GM18505 (cell line): Measurements from ENCODE around the gene C3orf22.
"Not testable (repeated sequence)": the region's sequence is repeated elsewhere in the genome, so short reads cannot be mapped to it uniquely, and the experiment has no call there.

Source experiments
- ATAC-seq: cut with Tn5 transposase; IDR thresholded peaks from one replicate; pipeline ENCODE4 v1.9.1; 2021; ENCODE audit not compliant: unreplicated experiment
- POLR2A ChIP-seq: IDR thresholded peaks from 4 replicates; pipeline ENCODE4 v1.6.1; 2011; ENCODE audit warnings: borderline replicate concordance; ENCODE audit not compliant: insufficient read depth, insufficient read length; ENCODE audit errors: extremely low read depth

C3orf22 gene

GRCh38 chr3:126542340-126543241, 16.1 kb downstream of the C3orf22 start:
- TF ChIP-seq POLR2A, result no peak
- no peak for ATAC-seq

GRCh38 chr3:126541628-126542339, 16.9 kb downstream of the C3orf22 start:
- no peak for TF ChIP-seq POLR2A

GRCh38 chr3:126540951-126541627, 17.6 kb downstream of the C3orf22 start:
- no peak for ATAC-seq
- TF ChIP-seq POLR2A, result no peak

More at GRCh38 chr3:126541628-126542339, 16.9 kb downstream of the C3orf22 start:
- ATAC-seq, result no peak

- TF ChIP-seq POLR2A, result no peak
- ATAC-seq, result no peak
These were observed 18.3 kb downstream of the C3orf22 start for GRCh38 chr3:126540342-126540849.

GRCh38 chr3:126539558-126540250, 19.0 kb downstream of the C3orf22 start:
- no peak for TF ChIP-seq POLR2A
- ATAC-seq, result no peak

- ATAC-seq, result no peak
- no peak for TF ChIP-seq POLR2A
These were observed 19.8 kb downstream of the C3orf22 start for GRCh38 chr3:126538966-126539365.

GRCh38 chr3:126538316-126538715, 20.4 kb downstream of the C3orf22 start:
- no peak for TF ChIP-seq POLR2A
- ATAC-seq, result no peak

- ATAC-seq, result no peak
- no peak for TF ChIP-seq POLR2A
These were observed 20.9 kb downstream of the C3orf22 start for GRCh38 chr3:126537730-126538281.

GRCh38 chr3:126537116-126537729, 21.5 kb downstream of the C3orf22 start:
- ATAC-seq, result no peak
- TF ChIP-seq POLR2A, result no peak

GRCh38 chr3:126536126-126536525, 22.6 kb downstream of the C3orf22 start:
- no peak for ATAC-seq
- TF ChIP-seq POLR2A, result no peak

- ATAC-seq, result no peak
- no peak for TF ChIP-seq POLR2A
These were observed 23.1 kb downstream of the C3orf22 start for GRCh38 chr3:126535636-126536035.

- ATAC-seq, result not testable (repeated sequence)
These were observed 24.0 kb downstream of the C3orf22 start for GRCh38 chr3:126534716-126535115.
